Activated naive CD8-positive, alpha-beta T cell treated with anti-CD3 and anti-CD28 coated beads for 36 hours (primary cell): ENCODE results near the gene FABP3. TPM values are rescaled to one million over a fixed set of nuclear protein-coding genes. Genes with fewer than 3 reads are reported as not detected.

Experiments
- DNase-seq: peaks from one replicate; pipeline ENCODE4 v3.0.0; 2021
- H3K27ac Mint-ChIP-seq: one replicate; pipeline ENCODE4 v1.8.0; 2022; ENCODE audit warnings: mild to moderate bottlenecking, moderate library complexity, mixed read lengths
- H3K27me3 Mint-ChIP-seq: one replicate; pipeline ENCODE4 v1.8.0; 2022; ENCODE audit warnings: mild to moderate bottlenecking, mixed read lengths
- H3K36me3 Mint-ChIP-seq: one replicate; pipeline ENCODE4 v1.8.0; 2021; ENCODE audit warnings: mild to moderate bottlenecking, mixed read lengths
- H3K4me1 Mint-ChIP-seq: one replicate; pipeline ENCODE4 v1.8.0; 2021; ENCODE audit warnings: mixed read lengths
- H3K4me3 Mint-ChIP-seq: one replicate; pipeline ENCODE4 v1.8.0; 2022; ENCODE audit warnings: mild to moderate bottlenecking, moderate library complexity, mixed read lengths
- H3K9me3 Mint-ChIP-seq: one replicate; pipeline ENCODE4 v1.8.0; 2022; ENCODE audit warnings: mixed read lengths
- total RNA-seq, 2 experiments: library from RNA; stranded (reverse); gene quantifications; one replicate each; pipeline ENCODE4 v1.2.3, GENCODE V29; 2021

FABP3 gene
- total RNA-seq, 2 experiments from 2014 or later, result not detected

DNA sequence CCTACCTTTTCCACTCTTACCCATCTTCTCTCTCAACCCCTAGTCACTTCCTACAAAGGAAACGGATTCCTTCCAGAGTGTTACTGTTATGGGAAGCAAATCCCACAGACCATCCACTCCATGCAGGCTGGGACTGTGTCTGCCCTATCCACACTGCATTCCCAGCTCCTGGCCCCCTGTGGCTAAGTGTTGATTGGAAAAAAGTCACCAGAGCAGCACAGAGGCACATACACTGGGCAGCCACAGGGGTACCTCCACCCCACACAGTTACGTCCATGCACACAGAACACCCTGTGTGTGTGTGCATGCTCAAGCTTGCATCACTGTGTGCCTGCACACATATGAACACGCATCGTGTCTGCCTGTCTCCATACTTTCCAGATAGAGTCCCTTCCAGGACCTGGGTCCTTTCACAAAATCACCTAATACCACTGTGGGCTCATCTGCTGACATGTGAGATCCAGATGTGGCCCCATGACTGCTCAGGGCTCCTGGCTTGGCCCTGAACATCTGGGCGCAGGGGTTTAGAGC lies 36.0 kb upstream of the FABP3 start:
- Mint-ChIP-seq H3K4me3 (no peak overlapping the region), H3K27me3 (peaks cover 40% of the 10 kb centered on the region), H3K36me3 (no peaks in the 10 kb centered on the region), H3K27ac (no peak overlapping the region), H3K9me3 (no peaks in the 10 kb centered on the region), H3K4me1 (peaks cover 3% of the 10 kb centered on the region)
- no peak for DNase-seq

DNA sequence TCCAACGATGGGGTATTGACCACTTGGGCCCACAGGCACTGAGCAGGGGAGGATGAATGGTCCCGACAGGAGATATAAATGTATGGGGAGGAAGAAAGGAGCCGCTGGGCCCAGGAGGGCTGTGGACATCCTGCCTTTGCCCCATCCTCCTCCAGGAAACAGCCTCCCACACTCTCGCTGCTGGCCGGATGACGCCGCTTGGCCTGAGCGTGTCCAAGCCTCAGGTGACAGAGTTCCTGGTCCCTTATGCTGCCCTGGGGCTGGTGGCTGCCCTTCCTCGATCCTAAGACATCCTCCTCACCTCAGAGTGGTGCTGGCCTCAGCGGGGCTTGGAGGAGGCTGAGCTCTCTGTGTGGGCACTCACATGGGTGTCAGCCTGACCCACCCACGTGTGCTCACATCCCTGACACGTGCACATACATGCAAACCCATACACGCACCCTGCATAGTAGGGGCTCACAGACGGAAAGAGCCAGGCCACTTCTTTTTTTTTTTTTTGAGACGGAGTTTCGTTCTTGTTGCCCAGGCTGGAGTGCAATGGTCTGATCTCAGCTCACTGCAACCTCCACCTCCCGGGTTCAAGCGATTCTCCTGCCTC lies 34.3 kb upstream of the FABP3 start:
- Mint-ChIP-seq H3K4me1 (no peaks in the 10 kb centered on the region), H3K27ac (no peak overlapping the region), H3K4me3 (no peak overlapping the region), H3K9me3 (no peaks in the 10 kb centered on the region), H3K27me3 (peaks cover 30% of the 10 kb centered on the region), H3K36me3 (no peaks in the 10 kb centered on the region)
- DNase-seq, result no peak

DNA sequence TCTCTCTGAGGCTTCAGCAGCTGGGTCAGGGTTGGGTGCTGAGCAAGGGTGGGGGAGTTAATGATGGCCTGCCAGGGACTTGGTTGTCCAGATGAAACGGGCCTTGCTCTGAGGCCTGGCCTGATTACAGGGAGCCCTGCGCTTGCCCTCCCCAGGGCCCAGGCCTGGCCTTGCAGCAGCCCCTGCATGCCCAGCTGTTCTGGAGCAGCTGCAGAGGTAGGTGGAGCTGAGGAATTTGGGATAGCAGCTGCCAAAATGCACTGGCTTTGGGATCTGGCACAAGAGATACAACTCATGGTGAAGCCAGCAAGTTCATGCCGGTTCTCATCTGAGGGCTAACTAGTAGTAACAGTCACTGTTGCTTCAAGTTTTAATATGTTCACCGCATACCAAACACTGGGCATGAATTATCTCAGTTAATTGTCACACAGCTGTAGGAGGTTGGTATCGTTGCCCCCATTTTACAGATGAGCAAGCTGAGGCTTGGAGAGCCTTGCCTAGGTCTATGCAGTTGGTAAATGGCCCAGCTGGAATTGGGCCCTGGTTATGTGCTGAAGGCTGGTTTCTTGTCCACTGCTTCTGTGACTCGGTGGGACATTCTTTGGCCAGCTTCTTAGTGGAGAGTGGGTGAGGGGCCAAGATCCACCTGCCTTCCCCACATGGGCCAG lies 32.8 kb upstream of the FABP3 start:
- Mint-ChIP-seq H3K27ac (no peak overlapping the region), H3K4me1 (no peaks in the 10 kb centered on the region), H3K27me3 (peaks cover 16% of the 10 kb centered on the region), H3K36me3 (no peaks in the 10 kb centered on the region), H3K9me3 (no peaks in the 10 kb centered on the region), H3K4me3 (no peak overlapping the region)
- DNase-seq, result no peak

DNA sequence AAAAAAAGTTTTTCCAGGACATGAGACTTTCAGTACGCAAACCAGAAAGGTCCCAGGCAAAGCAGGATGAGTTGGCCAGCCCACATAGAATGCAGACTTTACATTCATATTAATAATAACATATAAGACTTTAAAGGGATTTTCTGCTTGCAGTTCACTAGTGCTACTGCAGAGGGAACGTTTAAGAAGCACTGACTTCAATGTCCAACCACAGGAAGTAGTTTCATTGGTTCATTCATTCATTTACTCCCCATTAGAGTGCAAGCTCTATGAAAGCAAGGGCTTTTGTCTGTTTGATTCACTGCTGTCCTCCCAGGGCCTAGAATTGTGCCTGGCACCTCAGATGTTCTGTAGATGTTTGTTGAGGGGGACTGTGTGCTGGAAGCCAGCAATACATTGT lies 28.4 kb upstream of the FABP3 start:
- H3K27me3 Mint-ChIP-seq, result peaks cover 4% of the 10 kb centered on the region
- H3K4me3 Mint-ChIP-seq, result no peak overlapping the region
- no peaks in the 10 kb centered on the region for H3K36me3 Mint-ChIP-seq
- H3K27ac Mint-ChIP-seq, result no peak overlapping the region
- no peaks in the 10 kb centered on the region for H3K4me1 Mint-ChIP-seq
- H3K9me3 Mint-ChIP-seq, result no peaks in the 10 kb centered on the region
- no peak for DNase-seq

DNA sequence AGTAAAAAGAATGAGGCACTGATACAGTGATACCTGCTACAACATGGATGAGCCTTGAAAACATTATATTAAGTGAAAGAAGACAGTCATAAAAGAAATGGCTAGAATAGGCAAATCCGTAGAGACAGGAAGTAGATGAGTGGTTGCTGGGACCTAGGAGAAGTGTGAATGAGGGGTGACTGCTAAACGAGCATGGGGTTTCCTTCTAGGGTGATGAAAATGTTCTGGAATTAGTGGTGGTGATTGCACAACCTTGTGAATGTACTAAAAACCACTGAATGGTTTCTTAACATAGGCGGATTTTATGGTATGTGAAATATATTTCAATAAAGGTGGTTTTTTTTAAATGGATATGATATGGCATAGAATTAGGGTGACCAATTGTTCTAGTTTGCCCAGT lies 27.5 kb upstream of the FABP3 start:
- peaks cover 4% of the 10 kb centered on the region for H3K27me3 Mint-ChIP-seq
- no peak overlapping the region for H3K27ac Mint-ChIP-seq
- no peaks in the 10 kb centered on the region for H3K9me3 Mint-ChIP-seq

DNA sequence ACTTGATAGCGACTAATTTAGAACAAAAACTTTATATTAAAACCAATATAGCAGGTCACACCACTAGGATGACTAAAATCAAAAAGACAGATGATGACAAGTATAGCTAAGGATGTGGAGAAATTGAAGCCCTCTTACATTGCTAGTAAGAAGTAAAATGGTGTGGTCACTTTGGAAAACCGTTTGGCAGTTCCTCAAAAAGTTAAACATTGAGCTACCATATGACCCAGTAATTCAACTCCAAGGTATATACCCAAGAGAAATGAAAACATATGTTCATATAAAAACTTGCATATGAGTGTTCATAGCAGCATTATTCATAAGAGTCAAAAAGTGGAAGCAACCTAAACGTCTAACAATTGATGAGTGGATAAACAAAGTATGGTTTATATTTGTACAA lies 27.1 kb upstream of the FABP3 start:
- Mint-ChIP-seq H3K4me3 (no peak overlapping the region), H3K27me3 (peaks cover 6% of the 10 kb centered on the region), H3K9me3 (no peaks in the 10 kb centered on the region), H3K27ac (no peak overlapping the region), H3K36me3 (no peaks in the 10 kb centered on the region), H3K4me1 (peaks cover 2% of the 10 kb centered on the region)
- no peak for DNase-seq

More for the DNA sequence above, 27.5 kb upstream of the FABP3 start:
- DNase-seq, result no peak
- Mint-ChIP-seq H3K36me3 (no peaks in the 10 kb centered on the region), H3K4me1 (no peaks in the 10 kb centered on the region), H3K4me3 (no peak overlapping the region)

DNA sequence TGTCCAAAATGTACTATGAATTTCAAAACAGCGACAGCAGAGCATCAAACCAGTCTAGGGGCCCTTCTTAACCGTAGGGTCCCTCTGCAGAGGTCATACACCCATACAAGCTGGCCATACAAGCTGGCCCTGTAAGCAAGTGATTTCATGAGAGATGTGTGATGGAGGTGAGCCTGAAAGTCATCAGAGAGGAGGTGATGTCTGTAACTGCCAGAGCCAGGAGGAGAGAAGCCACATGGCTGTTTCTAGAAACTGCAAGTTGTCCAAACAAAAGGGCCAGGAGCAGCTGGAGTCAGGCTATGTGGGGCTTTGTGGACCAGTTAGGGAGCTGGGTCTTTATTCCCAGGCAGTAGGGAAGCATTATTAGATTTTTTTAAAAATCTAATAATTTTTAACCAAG lies 25.4 kb upstream of the FABP3 start:
- no peak overlapping the region for H3K4me3 Mint-ChIP-seq
- H3K36me3 Mint-ChIP-seq, result no peaks in the 10 kb centered on the region
- H3K27ac Mint-ChIP-seq, result no peak overlapping the region
- no peaks in the 10 kb centered on the region for H3K9me3 Mint-ChIP-seq
- peaks cover 3% of the 10 kb centered on the region for H3K27me3 Mint-ChIP-seq
- no peak for DNase-seq
- H3K4me1 Mint-ChIP-seq, result peaks cover 9% of the 10 kb centered on the region

DNA sequence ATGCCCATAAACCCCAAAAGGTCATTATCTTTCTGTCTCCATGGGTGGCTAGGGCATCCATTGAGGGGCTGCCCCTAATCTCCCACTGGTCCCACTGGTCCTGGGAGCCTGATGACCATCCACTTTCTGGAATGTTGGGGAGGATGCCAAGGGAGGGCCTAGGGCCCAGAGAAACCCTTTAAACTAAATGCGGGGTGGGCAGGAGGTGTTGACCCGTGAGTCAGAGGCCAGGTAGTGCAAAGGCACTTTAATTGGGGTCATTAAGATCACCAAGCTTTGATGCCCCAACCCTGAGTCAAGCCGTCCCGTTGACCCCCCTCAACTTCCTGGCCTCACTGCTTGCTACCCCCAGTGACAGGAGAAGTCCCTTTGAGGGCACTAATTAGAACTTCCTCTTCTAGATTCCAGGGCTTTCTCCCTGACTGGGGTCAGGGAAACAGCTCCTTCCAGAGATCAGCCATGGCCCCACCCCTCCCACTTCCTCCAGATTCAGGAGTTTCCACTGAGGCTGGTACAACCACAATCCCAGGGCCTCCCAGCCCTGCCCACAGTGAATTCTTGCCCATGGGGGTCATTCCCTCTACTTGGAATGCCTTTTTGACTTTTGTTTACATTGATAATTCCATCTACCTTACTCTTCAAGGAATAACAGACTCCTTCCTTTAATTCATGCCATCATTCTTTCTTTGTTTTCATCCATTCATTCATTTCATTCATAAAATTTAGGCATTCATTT lies 24.7 kb upstream of the FABP3 start:
- Mint-ChIP-seq H3K4me3 (no peak overlapping the region), H3K4me1 (peaks cover 9% of the 10 kb centered on the region), H3K36me3 (no peaks in the 10 kb centered on the region), H3K9me3 (no peaks in the 10 kb centered on the region), H3K27ac (no peak overlapping the region), H3K27me3 (peaks cover 3% of the 10 kb centered on the region)
- no peak for DNase-seq

DNA sequence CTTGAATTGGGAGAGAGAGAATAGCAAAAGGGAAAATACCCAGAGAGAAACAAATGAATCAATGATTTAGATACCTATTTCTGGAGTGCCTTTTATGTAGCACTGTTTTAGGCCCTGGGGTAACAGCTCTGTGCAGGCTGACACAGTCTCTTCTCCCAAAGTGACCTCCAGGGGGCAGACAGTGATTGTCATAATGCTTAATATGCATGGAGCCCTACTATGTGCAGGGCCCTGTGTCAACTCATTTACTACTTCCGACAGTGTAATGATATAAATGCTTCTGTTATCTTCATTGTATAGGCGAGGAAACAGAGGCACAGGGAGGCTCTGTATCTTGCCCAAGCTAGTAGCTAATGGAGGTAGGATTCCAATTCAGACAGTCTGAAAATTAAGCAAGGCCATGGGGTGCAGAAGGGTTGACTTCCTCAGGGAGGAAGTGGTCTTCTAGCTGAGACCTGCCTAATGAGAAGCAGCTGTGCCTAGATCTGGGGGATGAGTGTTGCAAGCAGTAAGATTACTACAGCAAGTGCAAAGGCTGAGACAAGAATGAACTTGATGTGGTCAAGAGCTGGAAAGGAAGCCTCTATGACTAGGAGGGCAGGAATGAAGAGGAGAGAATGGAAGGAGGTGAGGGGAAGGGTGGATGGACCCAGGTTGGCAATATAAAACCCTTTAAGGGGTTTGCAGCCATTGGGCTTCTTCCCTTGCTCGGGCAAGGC lies 23.9 kb upstream of the FABP3 start:
- Mint-ChIP-seq H3K9me3 (no peaks in the 10 kb centered on the region), H3K4me3 (no peak overlapping the region), H3K27ac (no peak overlapping the region), H3K4me1 (peaks cover 9% of the 10 kb centered on the region), H3K27me3 (peaks cover 3% of the 10 kb centered on the region), H3K36me3 (no peaks in the 10 kb centered on the region)
- DNase-seq, result no peak

DNA sequence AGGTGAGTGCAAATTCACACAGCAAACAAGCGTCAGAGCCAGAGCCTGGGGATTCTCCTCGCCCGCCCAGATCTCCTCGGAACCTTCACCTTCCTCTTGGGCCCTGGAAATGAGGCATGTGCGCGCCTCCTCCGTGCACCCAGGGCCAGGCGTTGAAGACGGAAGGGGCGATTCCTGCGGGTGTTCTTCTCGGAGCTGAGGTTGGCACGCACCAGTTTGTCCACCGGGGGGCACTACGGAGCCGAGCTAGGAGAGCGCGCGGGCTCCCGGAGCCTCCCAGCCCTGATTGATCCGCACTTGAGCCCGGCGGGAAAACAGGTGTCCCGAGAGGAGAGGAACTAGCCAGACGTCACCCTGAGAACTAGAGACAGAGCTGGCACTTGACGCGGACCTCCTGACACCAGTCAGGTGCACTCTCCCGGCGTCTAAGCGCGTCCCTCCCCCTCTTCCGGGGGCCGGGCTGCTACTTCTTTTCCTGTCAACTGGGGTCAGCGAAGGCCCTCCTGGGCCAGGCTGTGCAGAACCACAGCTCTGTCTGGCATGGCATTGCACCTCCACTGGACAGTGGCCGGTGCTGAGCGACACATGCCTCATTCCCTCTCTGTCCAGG lies 21.8 kb upstream of the FABP3 start:
- no peaks in the 10 kb centered on the region for H3K9me3 Mint-ChIP-seq
- peak; percentile 79 for DNase-seq
- peaks cover 3% of the 10 kb centered on the region for H3K27me3 Mint-ChIP-seq
- peak overlapping the region; percentile 38 for H3K27ac Mint-ChIP-seq
- peak overlapping the region; percentile 73 for H3K4me3 Mint-ChIP-seq
- H3K4me1 Mint-ChIP-seq, result peaks cover 9% of the 10 kb centered on the region
- no peaks in the 10 kb centered on the region for H3K36me3 Mint-ChIP-seq

DNA sequence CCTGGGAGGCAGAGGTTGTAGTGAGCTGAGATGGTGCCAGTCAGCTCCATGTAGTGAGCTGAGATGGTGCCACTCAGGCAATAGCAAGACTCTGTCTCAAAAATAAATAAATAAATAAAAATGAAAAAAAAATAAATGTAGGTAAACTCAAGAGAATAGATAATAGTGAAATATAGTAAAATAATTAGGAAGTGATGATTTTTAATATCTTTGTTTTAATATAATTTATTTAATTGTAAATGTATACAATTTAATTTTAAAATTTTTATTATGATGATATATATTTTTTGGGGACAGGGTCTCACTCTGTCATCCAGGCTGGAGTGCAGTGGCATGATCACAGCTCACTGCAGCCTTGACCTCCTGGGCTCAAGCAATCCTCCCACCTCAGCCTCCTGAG lies 20.6 kb upstream of the FABP3 start:
- Mint-ChIP-seq H3K27ac (no peak overlapping the region), H3K4me3 (no peak overlapping the region), H3K9me3 (no peaks in the 10 kb centered on the region), H3K36me3 (no peaks in the 10 kb centered on the region), H3K27me3 (peaks cover 3% of the 10 kb centered on the region), H3K4me1 (peaks cover 9% of the 10 kb centered on the region)
- no peak for DNase-seq

DNA sequence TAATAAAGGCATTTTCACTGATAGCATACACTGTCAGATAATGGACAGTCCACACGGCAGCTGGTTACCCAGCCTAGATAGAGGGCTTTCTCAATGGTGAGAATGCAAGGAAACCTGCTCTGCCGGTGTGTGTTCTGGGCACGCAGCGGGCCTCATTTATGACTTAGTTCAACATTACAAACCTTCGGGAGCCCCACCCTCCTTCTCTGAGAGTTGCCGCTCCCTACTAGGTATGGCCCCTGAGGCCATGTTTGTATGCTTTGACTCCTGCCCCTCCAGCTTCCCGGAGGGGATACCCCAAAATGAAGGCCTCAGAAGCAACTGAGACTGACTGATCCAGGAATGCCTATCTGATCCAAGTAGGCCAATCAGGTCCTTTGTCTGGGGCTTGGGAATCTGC lies 17.2 kb upstream of the FABP3 start:
- Mint-ChIP-seq H3K4me1 (peaks cover 8% of the 10 kb centered on the region), H3K27me3 (peaks cover 29% of the 10 kb centered on the region), H3K36me3 (no peaks in the 10 kb centered on the region), H3K27ac (no peak overlapping the region), H3K9me3 (no peaks in the 10 kb centered on the region), H3K4me3 (no peak overlapping the region)
- no peak for DNase-seq

DNA sequence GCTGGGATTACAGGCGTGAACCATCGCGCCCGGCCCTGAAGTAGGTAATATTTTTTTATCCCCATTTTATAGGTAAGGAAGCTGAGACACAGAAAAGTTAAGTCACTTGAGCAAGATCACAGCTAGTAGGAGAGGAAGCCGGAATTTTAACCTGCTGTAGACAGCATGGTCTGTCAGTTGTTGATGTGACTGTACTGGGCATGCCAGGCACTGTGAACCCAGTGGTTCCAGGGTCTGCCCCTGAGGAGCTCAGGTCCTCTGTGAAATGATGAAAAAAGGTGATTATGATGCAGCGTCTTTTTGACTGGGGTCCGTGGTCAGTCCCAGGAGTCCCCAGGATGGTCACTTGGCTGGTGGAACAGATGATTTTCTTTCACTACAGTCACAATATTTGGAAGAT lies 16.7 kb upstream of the FABP3 start:
- Mint-ChIP-seq H3K36me3 (no peaks in the 10 kb centered on the region), H3K27me3 (peaks cover 26% of the 10 kb centered on the region), H3K27ac (no peak overlapping the region), H3K4me3 (no peak overlapping the region), H3K4me1 (peaks cover 4% of the 10 kb centered on the region), H3K9me3 (no peaks in the 10 kb centered on the region)
- DNase-seq, result no peak

DNA sequence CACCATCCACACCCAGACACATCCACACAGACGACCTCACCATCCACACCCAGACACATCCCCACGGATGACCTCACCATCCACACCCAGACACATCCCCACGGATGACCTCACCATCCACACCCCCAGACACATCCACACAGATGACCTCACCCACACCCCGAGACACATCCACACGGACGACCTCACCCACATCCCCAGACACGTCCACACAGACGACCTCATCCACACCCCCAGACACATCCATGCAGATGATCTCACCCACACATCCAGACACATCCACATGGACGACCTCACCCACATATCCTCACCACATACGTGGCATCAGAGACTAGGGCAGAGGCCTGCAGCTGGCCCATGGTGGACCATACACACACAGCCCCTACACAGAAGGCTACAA lies 14.7 kb upstream of the FABP3 start:
- Mint-ChIP-seq H3K9me3 (no peaks in the 10 kb centered on the region), H3K4me3 (no peak overlapping the region), H3K4me1 (no peaks in the 10 kb centered on the region), H3K27me3 (peaks cover 35% of the 10 kb centered on the region), H3K27ac (no peak overlapping the region), H3K36me3 (no peaks in the 10 kb centered on the region)
- DNase-seq, result no peak
